GM18861 (cell line): ENCODE measurements around the gene CDH16.
"Not testable (repeated sequence)": the region's sequence is repeated elsewhere in the genome, so short reads cannot be mapped to it uniquely, and the experiment has no call there.

Experiments
- ATAC-seq: cut with Tn5 transposase; IDR thresholded peaks from one replicate; pipeline ENCODE4 v1.9.1; 2021; ENCODE audit not compliant: unreplicated experiment

The CDH16 gene

GRCh38 chr16:66948134-66948836 lies 29.6 kb upstream of the CDH16 start:
- no peak for ATAC-seq

GRCh38 chr16:66947302-66948065 lies 28.8 kb upstream of the CDH16 start:
- ATAC-seq: peak; percentile 57

DNA sequence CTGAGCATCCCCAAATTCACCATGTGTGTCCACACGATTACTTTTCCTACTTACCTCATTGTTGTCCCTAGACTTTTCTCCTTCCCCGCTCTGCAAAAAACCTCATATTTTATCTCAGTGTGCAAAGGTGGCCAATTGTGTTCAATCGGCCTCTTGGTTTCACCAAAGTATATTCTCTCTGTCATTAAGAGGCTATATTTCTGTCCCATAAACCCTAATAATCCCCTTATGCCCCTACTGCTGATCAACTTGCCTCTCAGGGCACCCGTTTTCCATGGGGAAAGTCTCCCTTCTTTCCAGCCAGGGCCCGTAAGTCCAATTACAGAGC lies 28.3 kb upstream of the CDH16 start:
- no peak for ATAC-seq

GRCh38 chr16:66946541-66946940 lies 27.9 kb upstream of the CDH16 start:
- no peak for ATAC-seq

DNA sequence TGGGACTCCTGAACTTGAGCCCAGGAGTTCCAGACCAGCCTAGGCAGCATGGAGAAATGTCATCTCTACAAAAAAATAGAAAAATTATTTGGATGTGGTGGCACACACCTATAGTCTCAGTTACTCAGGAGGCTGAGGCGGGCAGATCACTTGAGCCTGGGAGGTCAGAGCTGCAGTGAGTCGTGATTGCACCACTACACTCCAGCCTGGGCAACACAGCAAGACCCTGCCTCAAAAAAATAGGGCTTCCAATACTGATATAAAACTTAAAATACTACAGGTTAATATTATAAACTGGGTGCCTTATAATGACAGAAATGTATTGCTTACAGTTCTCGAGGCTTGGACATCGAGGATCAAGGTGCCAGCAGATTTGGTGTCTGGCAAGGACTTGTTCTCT lies 27.3 kb upstream of the CDH16 start:
- ATAC-seq: no peak

GRCh38 chr16:66944971-66945370 lies 26.3 kb upstream of the CDH16 start:
- ATAC-seq: not testable (repeated sequence)

- ATAC-seq: no peak
These were observed 25.4 kb upstream of the CDH16 start for GRCh38 chr16:66944054-66944441.

- ATAC-seq: no peak
These were observed 24.9 kb upstream of the CDH16 start for GRCh38 chr16:66943426-66944053.

DNA sequence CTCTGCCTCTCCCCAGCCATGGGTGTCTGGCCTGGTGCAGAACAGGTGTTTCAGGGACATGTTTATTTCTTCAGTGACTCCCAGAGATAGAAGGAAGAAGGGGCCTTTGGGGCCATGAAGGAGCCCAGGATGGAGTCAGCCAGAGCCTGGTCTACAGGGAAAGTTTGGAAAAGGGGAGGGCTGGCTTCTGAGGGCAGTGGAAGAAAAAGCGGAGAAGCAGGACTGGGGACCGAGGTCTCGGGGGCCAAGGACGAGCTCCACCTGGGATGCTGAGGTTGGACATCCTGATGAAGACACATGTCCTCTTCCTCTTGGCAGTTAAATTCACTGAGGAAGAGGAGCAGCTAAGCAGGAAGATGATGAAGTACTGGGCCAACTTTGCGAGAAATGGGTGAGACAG lies 24.3 kb upstream of the CDH16 start:
- no peak for ATAC-seq

GRCh38 chr16:66940236-66940635 lies 21.6 kb upstream of the CDH16 start:
- ATAC-seq: no peak

- ATAC-seq: no peak
These were observed 20.7 kb upstream of the CDH16 start for GRCh38 chr16:66939366-66939765.

DNA sequence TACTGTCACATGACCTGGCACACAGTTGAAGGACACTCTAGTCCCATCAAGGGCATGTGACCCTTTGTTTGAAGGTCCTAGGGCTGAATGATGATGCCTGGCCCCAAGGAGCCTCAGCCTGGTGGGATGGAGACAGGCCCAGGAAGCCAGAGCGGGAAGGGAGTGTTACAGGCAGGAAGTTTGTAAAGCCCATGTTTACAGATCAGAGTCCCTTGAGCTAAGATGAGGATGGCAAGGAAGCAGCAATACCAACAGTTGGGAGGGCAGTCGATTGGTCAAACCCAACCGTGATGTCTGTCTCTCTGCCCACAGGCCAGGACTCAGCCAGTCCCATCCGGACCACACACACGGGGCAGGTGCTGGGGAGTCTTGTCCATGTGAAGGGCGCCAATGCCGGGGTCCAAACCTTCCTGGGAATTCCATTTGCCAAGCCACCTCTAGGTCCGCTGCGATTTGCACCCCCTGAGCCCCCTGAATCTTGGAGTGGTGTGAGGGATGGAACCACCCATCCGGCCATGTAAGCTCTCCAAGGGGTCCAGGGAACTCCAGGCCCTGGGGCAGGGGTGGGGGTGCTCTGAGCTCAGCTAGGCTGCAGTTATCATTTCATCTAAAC lies 19.1 kb upstream of the CDH16 start:
- no peak for ATAC-seq

DNA sequence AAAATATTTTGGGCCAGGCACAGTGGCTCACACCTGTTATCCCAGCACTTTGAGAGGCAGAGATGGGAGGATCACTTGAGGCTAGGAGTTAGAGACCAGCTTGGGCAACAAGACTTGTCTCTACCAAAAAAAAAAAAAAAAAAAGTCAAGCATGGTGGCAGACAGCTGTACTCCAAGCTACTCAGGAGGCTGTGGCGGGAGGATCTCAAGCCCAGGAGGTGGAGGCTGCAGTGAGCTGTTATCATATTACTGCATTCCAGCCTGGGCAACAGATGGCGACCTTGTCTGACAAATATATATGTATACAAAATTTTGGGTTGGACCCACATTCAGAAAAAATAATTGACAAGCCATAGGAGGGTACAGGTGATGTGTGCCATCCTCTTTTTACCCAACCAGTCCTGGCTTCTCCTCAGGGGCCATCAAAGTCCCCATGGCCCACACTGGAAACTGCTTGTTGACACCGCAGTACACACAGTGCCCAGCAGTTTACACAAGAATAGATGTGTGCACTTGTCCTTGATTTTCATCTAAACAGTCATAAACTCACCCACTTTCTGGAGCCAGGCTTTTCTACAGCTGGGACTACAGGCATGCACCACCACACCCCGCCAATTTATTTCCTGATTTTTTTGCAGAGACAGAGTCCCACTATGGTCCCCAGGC lies 18.3 kb upstream of the CDH16 start:
- no peak for ATAC-seq

- no peak for ATAC-seq
These were observed 17.8 kb upstream of the CDH16 start for GRCh38 chr16:66936462-66936861.

GRCh38 chr16:66935314-66936011 lies 16.8 kb upstream of the CDH16 start, which contains the start of gene CES2:
Gene CES2 (plus strand): TSS chr16:66935516. CDS start chr16:66935636, 120 bp downstream.
- ATAC-seq: no peak

DNA sequence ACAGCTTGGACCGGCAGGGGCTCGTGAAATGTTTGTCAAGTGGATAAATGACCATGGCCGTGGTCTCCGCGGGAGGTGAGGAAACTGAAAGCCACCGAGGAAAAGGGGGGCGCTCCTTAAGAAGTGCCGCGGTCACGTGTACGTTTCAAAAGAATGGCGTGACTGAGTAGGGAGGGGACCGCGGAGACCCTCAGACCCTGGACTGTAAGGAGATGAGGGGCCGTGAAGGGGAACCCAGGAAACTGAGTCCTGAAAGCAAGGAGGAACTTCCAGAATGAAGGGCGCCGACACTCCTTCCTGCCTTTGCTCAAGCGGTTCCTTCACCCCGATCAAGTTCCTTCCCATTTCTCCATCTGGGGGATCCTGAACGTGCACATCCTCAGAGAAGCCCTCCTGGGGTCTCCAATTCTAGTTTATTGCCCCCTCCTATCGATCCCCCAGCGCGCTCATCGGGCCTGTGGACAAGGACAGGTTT lies 16.2 kb upstream of the CDH16 start:
- not testable (repeated sequence) for ATAC-seq

GRCh38 chr16:66934138-66934838 lies 15.6 kb upstream of the CDH16 start, which contains the start of gene CIAO2B:
Gene CIAO2B (minus strand): TSS chr16:66934402. CDS start chr16:66934364, 38 bp downstream.
- peak; percentile 75 for ATAC-seq

DNA sequence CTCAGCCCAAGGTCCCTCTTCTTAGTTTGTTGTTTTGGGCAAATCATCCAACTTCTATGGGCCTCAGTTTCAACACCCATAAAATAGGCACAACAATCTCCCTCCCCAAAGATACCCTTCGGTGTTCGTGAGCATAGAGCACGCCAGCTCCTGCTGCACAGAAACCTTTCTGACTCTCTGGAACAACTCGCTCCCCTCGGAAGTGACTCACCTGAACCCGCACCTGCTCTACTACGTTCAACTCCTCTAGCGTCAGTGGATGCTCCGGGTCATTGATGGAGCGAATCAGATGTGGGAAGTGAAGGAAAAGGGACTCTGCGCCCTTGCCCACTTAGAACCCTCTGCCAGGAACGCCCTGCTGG lies 15.1 kb upstream of the CDH16 start:
- no peak for ATAC-seq

- no peak for ATAC-seq
These were observed 13.4 kb upstream of the CDH16 start for GRCh38 chr16:66932076-66932475.

GRCh38 chr16:66931665-66932064 lies 13.0 kb upstream of the CDH16 start:
- ATAC-seq: no peak
